NCI-H128 (cell line): ENCODE measurements around the gene ZNF750.
"Not testable (repeated sequence)": the region's sequence is repeated elsewhere in the genome, so short reads cannot be mapped to it uniquely, and the experiment has no call there.

ENCODE experiments used
- DNase-seq: peaks from one replicate; lab custom pipeline; 2025; ENCODE audit not compliant: unreplicated experiment; lab: John Stamatoyannopoulos, UW

Gene ZNF750

GRCh38 chr17:82798752-82799151 is 41.1 kb downstream of the ZNF750 start:
- no peak for DNase-seq

- DNase-seq, result no peak
These were observed 42.8 kb downstream of the ZNF750 start for GRCh38 chr17:82797061-82797460.

- DNase-seq, result no peak
These were observed 44.2 kb downstream of the ZNF750 start for GRCh38 chr17:82795615-82796014.

- DNase-seq, result no peak
These were observed 44.9 kb downstream of the ZNF750 start for GRCh38 chr17:82794781-82795482.

GRCh38 chr17:82793974-82794630 is 45.7 kb downstream of the ZNF750 start:
- no peak for DNase-seq

- no peak for DNase-seq
These were observed 48.3 kb downstream of the ZNF750 start for GRCh38 chr17:82791532-82791931.

GRCh38 chr17:82790391-82790790 is 49.4 kb downstream of the ZNF750 start:
- DNase-seq, result no peak

GRCh38 chr17:82789806-82790205 is 50.0 kb downstream of the ZNF750 start:
- DNase-seq, result no peak

- DNase-seq, result no peak
These were observed 50.7 kb downstream of the ZNF750 start for GRCh38 chr17:82789051-82789592.

GRCh38 chr17:82788206-82789001 is 51.4 kb downstream of the ZNF750 start:
- no peak for DNase-seq

GRCh38 chr17:82787081-82787848 is 52.6 kb downstream of the ZNF750 start:
- DNase-seq, result peak; percentile 61

GRCh38 chr17:82786427-82786826 is 53.4 kb downstream of the ZNF750 start:
- no peak for DNase-seq

- not testable (repeated sequence) for DNase-seq
These were observed 54.2 kb downstream of the ZNF750 start for GRCh38 chr17:82785581-82785980.

GRCh38 chr17:82783498-82783897 is 56.3 kb downstream of the ZNF750 start:
- DNase-seq, result no peak

GRCh38 chr17:82782657-82783207 is 57.1 kb downstream of the ZNF750 start:
- no peak for DNase-seq

- DNase-seq, result peak; percentile 64
These were observed 57.9 kb downstream of the ZNF750 start for GRCh38 chr17:82781894-82782274.

- no peak for DNase-seq
These were observed 58.6 kb downstream of the ZNF750 start for GRCh38 chr17:82780971-82781893.

GRCh38 chr17:82780195-82780594 is 59.6 kb downstream of the ZNF750 start:
- DNase-seq, result no peak

GRCh38 chr17:82779541-82779940 is 60.3 kb downstream of the ZNF750 start:
- no peak for DNase-seq
